Measurements from ENCODE around the gene FGF9.

DNA sequence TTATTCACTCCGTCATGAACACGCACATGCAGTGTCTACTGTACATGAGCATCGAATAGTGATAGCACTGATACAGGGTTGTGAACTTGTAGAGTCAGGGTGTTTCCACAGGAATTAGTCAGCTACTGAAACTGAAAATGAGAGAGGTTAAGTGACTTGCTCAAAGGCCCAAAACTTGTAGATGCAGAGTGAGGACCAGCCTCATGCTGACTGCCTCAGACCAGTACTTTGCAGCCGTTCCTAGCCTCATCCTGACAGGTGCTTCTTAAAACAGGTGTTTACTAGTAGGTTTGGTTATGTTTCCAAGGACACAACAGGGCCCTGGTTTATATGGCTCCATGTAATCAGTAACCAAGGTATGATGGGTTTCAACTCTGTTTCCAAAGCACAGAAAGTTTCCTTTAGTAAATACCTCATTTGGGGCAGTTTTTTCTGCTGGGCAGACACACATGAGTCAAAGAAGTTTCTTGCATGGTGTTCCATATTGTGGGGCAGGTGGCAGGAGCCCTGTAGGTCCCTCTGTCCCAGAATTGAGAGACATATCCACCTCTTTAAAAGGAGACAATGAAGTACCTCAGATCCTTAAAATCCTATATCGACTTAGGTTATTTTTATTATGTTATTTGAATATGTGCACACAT, 16.0 kb downstream of the FGF9 start:
- TF ChIP-seq EZH2 (IDR thresholded peaks at IDR 0.05; ENCODE audit: insufficient read depth, poor library complexity, severe bottlenecking) (no peak), EZH2phosphoT487 (IDR thresholded peaks at IDR 0.05; ENCODE audit: insufficient read depth, low read depth) (no peak)

Measured in GM23248 (cell line).